Panc1 (cell line): ENCODE results near the gene GLRA3.

Experiments used
- CTCF ChIP-seq: fragments of 450-650 bp; IDR thresholded peaks from 2 replicates; pipeline ENCODE4 v1.5.1; 2017; ENCODE audit warnings: mild to moderate bottlenecking
- POLR2AphosphoS5 ChIP-seq: IDR thresholded peaks from 2 replicates; pipeline ENCODE4 v1.6.1; 2012; ENCODE audit warnings: mild to moderate bottlenecking, low read depth, low read length, moderate library complexity
- SIN3A ChIP-seq: IDR thresholded peaks from 2 replicates; pipeline ENCODE4 v1.6.1; 2012; ENCODE audit warnings: low read depth, mild to moderate bottlenecking, low read length, moderate library complexity, borderline replicate concordance; ENCODE audit not compliant: insufficient read depth
- TCF7L2 ChIP-seq: IDR thresholded peaks from 2 replicates; pipeline ENCODE4 v1.6.1; 2011; ENCODE audit warnings: mild to moderate bottlenecking, low read depth, low read length, inconsistent platforms

DNA sequence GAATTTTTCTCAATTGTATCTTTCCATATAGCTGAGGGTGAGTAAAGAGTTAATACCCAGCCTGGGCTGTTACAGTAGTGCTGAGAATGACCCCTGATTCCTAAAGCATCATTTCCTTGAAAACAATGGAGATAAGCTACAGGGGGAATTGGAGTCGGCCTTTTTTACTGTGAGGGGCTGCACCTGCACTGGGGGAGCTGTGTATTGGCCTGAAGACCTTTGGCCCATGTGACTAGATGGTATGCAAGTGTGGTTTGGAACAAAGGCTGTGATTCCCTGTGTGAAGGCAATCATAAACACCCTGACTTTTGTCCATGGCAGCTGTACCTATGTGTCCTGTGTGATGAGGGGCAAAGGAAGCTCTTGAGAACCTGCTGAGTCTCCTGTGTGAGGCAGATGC lies 182.7 kb downstream of the GLRA3 start:
- TF ChIP-seq CTCF (no peak), SIN3A (no peak), POLR2AphosphoS5 (no peak), TCF7L2 (no peak)
